Measurements from ENCODE around the gene CHMP1B.

CHMP1B gene

GRCh38 chr18:11901826-11902438 is 50.7 kb downstream of the CHMP1B start:
- FAIRE-seq (no peak), DNase-seq (ENCODE audit: low spot score) (no peak)

- FAIRE-seq, result no peak
- DNase-seq (ENCODE audit: low spot score), result no peak
Observed at GRCh38 chr18:11902522-11903292, 51.5 kb downstream of the CHMP1B start.
